SK-N-SH (cell line): Measurements from ENCODE around the gene H2AZ1. TPM values are rescaled to one million over a fixed set of nuclear protein-coding genes. Genes with fewer than 3 reads are reported as not detected.

Experiments
- CTCF ChIA-PET: fragments of 300-600, 350-600 bp; formaldehyde crosslinking; extraction: SDS; loops from one replicate; lab custom pipeline; 2021; lab: Yijun Ruan, JAX
- POLR2A ChIA-PET: fragments of 350-600 bp; sonication (Branson Sonifier 250); formaldehyde crosslinking; extraction: SDS; loops from one replicate; lab custom pipeline; 2020; ENCODE audit warnings: antibody characterized with exemption, inconsistent platforms; lab: Yijun Ruan, JAX
- DNase-seq: peaks from one replicate; pipeline ENCODE4 v3.0.0; 2012
- H2AFZ ChIP-seq: fragments of 200-600 bp; sonication (generic); 2 replicates; pipeline ENCODE4 v1.8.1; 2016; ENCODE audit warnings: antibody characterized with exemption, mild to moderate bottlenecking, low read depth
- H3F3A ChIP-seq: fragments of 200-600 bp; sonication (generic); replicated peaks from 2 replicates; pipeline ENCODE3; 2016; ENCODE audit warnings: antibody characterized with exemption, mild to moderate bottlenecking; ENCODE audit not compliant: insufficient read depth
- H3K27ac ChIP-seq, 2 experiments: fragments of 200-500 bp in 1 of 2; fragments of 200-600 bp in 1 of 2; sonication (Bioruptor generic) in 1 of 2; sonication (generic), shearing (Covaris generic) in 1 of 2; 2 replicates each; pipeline versions ENCODE4 v1.5.1 to v1.6.1; 2014 to 2016; ENCODE audit warnings: low read depth in 2 of 2, inconsistent platforms in 1 of 2, low read length in 1 of 2, mild to moderate bottlenecking in 1 of 2, mixed read lengths in 1 of 2
- H3K27me3 ChIP-seq: fragments of 200-600 bp; sonication (generic), shearing (Covaris generic); 2 replicates; pipeline ENCODE4 v1.6.1; 2016; ENCODE audit warnings: mixed run types; ENCODE audit not compliant: insufficient read depth
- H3K36me3 ChIP-seq, 2 experiments: fragments of 200-500 bp in 1 of 2; fragments of 200-600 bp in 1 of 2; sonication (Bioruptor generic) in 1 of 2; sonication (generic) in 1 of 2; replicated peaks in 1 of 2; 2 replicates each; pipeline versions ENCODE3 to v1.5.1; 2014 to 2016; ENCODE audit warnings: low read length in 1 of 2, mild to moderate bottlenecking in 1 of 2; ENCODE audit not compliant: insufficient read depth in 2 of 2, control insufficient read depth in 1 of 2
- H3K4me1 ChIP-seq, 2 experiments: fragments of 200-500 bp in 1 of 2; fragments of 200-600 bp in 1 of 2; sonication (Bioruptor generic) in 1 of 2; sonication (generic), shearing (Covaris generic) in 1 of 2; 2 replicates each; pipeline versions ENCODE4 v1.5.1 to v1.6.1; 2014 to 2016; ENCODE audit warnings: low read depth in 1 of 2, low read length in 1 of 2, mixed run types in 1 of 2; ENCODE audit not compliant: insufficient read depth in 2 of 2, control insufficient read depth in 1 of 2
- H3K4me2 ChIP-seq: fragments of 200-600 bp; sonication (generic), shearing (Covaris generic); 2 replicates; pipeline ENCODE4 v1.6.1; 2017; ENCODE audit warnings: mixed run types
- H3K4me3 ChIP-seq, 2 experiments: fragments of 200-500 bp in 1 of 2; fragments of 200-600 bp in 1 of 2; sonication (Bioruptor generic) in 1 of 2; sonication (generic), shearing (Covaris generic) in 1 of 2; 2 replicates each; pipeline versions ENCODE4 v1.5.1 to v1.8.1; 2014 to 2016; ENCODE audit warnings: low read depth in 2 of 2, inconsistent platforms in 1 of 2, low read length in 1 of 2, mild to moderate bottlenecking in 1 of 2, mixed read lengths in 1 of 2, moderate library complexity in 1 of 2
- H3K79me2 ChIP-seq: fragments of 200-600 bp; sonication (generic); 2 replicates; pipeline ENCODE4 v1.8.1; 2017; ENCODE audit warnings: mild to moderate bottlenecking; ENCODE audit not compliant: insufficient read depth
- H3K9ac ChIP-seq: fragments of 200-600 bp; sonication (generic); 2 replicates; pipeline ENCODE4 v1.6.1; 2017; ENCODE audit warnings: mixed run types
- H3K9me2 ChIP-seq: fragments of 200-600 bp; sonication (generic); 2 replicates; pipeline ENCODE4 v1.6.1; 2017; ENCODE audit warnings: mixed run types
- H3K9me3 ChIP-seq: fragments of 200-600 bp; sonication (generic); 2 replicates; pipeline ENCODE4 v1.6.1; 2017; ENCODE audit warnings: mixed run types, mild to moderate bottlenecking, moderate library complexity
- H4K20me1 ChIP-seq: fragments of 200-600 bp; sonication (generic); 2 replicates; pipeline ENCODE4 v1.6.1; 2017; ENCODE audit warnings: mild to moderate bottlenecking, mixed run types; ENCODE audit not compliant: insufficient read depth
- CHD2 ChIP-seq: fragments of 150-350 bp; IDR thresholded peaks from 2 replicates; pipeline ENCODE4 v1.6.1; 2018; ENCODE audit warnings: low read length; ENCODE audit not compliant: partially characterized antibody
- ELF1 ChIP-seq: IDR thresholded peaks from 2 replicates; pipeline ENCODE4 v1.4.0; 2012
- JUND ChIP-seq: IDR thresholded peaks from 2 replicates; pipeline ENCODE4 v1.4.0; 2012
- MEF2A ChIP-seq: IDR thresholded peaks from 2 replicates; pipeline ENCODE4 v1.4.0; 2012; ENCODE audit warnings: low read depth, borderline replicate concordance
- NFIC ChIP-seq: IDR thresholded peaks from 2 replicates; pipeline ENCODE4 v1.4.0; 2012; ENCODE audit warnings: borderline replicate concordance
- NRF1 ChIP-seq: IDR thresholded peaks from 2 replicates; pipeline ENCODE4 v1.6.1; 2012; ENCODE audit warnings: low read depth, mild to moderate bottlenecking, low read length
- PBX3 ChIP-seq: IDR thresholded peaks from 2 replicates; pipeline ENCODE4; 2012
- POLR2AphosphoS5 ChIP-seq: IDR thresholded peaks from 2 replicates; pipeline ENCODE4 v1.6.1; 2012; ENCODE audit warnings: low read depth, low read length
- RAD21 ChIP-seq: IDR thresholded peaks from 2 replicates; pipeline ENCODE4 v1.6.1; 2012; ENCODE audit warnings: mild to moderate bottlenecking, low read length
- RXRA ChIP-seq: IDR thresholded peaks from 2 replicates; pipeline ENCODE4 v1.4.0; 2012; ENCODE audit warnings: low read depth, mild to moderate bottlenecking, borderline replicate concordance
- SIN3A ChIP-seq: IDR thresholded peaks from 2 replicates; pipeline ENCODE4 v1.6.1; 2012; ENCODE audit warnings: low read depth, mild to moderate bottlenecking, low read length, moderate library complexity, borderline replicate concordance
- SMC3 ChIP-seq: IDR thresholded peaks from 2 replicates; pipeline ENCODE4 v1.6.1; 2012; ENCODE audit warnings: low read depth, low read length, improper control_type of control experiment
- TAF1 ChIP-seq: IDR thresholded peaks from 2 replicates; pipeline ENCODE4 v1.6.1; 2012; ENCODE audit warnings: low read depth, mild to moderate bottlenecking, low read length, moderate library complexity, borderline replicate concordance
- YY1 ChIP-seq: IDR thresholded peaks from 2 replicates; pipeline ENCODE4 v1.4.0; 2012; ENCODE audit warnings: low read depth, mild to moderate bottlenecking
- WGBS: methylation state at CpG from one replicate; pipeline ENCODE4 v1.1.6; 2017; ENCODE audit warnings: low lambda C conversion rate; 5-methylcytosine and 5-hydroxymethylcytosine counted together
- polyA plus RNA-seq, 3 experiments: library from polyadenylated mRNA; depleted of rRNA; stranded (reverse); fragments of >200 nt; gene quantifications; 2 replicates each; pipeline ENCODE4 v1.2.3, GENCODE V29; 2012
- TF ChIP-seq, protein P1 (sequence below): IDR thresholded peaks from 2 replicates; pipeline ENCODE4 v1.4.0; 2012; ENCODE audit warnings: low read depth, borderline replicate concordance

H2AZ1 gene
- polyA plus RNA-seq, 1 of the 3 experiments (the other 2 are of a cell fraction) = 408 TPM

DNA sequence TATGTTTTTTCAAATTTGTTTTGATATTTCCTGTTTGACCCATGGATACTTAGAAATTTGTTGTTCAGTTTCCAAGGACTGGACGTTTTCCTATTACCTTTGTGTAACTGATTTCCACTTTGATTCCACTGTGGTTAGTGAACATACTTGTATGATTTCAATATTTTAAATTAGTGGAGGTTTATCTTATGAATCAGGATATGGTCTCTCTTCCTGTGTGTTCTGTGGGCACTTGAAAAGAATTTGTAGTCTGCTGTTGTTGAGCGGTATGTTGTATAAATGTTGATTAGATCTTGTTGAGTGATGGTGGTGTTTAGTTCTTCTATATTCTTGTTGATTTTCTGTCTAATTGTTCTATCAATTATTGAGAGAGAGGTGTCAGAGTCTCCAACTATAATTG is 34.6 kb downstream of the H2AZ1 start:
- no peak for DNase-seq
- H3K27ac ChIP-seq = peak overlapping the region in 1 of 2 experiments; percentile 20; a peak in 1 of 4 replicates
- H3K4me3 ChIP-seq = no peak overlapping the region
- no peak overlapping the region for H3K4me2 ChIP-seq
- CTCF ChIA-PET = no interaction called here
- H3K79me2 ChIP-seq = peaks cover 19% of the 10 kb centered on the region; the same call in 1 of the 2 replicates
- H3F3A ChIP-seq = peaks cover 6% of the 10 kb centered on the region
- peaks cover 50 to 52% of the 10 kb centered on the region in 2 experiments for H3K36me3 ChIP-seq
- POLR2A ChIA-PET = no interaction called here
- TF ChIP-seq NFIC (no peak), RXRA (no peak), ELF1 (no peak), TAF1 (no peak), NRF1 (no peak), POLR2AphosphoS5 (no peak), CHD2 (no peak), YY1 (no peak), PBX3 (no peak), RAD21 (no peak), JUND (no peak), SMC3 (no peak), MEF2A (no peak), SIN3A (no peak)
- TF ChIP-seq, protein P1, sequence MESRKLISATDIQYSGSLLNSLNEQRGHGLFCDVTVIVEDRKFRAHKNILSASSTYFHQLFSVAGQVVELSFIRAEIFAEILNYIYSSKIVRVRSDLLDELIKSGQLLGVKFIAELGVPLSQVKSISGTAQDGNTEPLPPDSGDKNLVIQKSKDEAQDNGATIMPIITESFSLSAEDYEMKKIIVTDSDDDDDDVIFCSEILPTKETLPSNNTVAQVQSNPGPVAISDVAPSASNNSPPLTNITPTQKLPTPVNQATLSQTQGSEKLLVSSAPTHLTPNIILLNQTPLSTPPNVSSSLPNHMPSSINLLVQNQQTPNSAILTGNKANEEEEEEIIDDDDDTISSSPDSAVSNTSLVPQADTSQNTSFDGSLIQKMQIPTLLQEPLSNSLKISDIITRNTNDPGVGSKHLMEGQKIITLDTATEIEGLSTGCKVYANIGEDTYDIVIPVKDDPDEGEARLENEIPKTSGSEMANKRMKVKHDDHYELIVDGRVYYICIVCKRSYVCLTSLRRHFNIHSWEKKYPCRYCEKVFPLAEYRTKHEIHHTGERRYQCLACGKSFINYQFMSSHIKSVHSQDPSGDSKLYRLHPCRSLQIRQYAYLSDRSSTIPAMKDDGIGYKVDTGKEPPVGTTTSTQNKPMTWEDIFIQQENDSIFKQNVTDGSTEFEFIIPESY = no peak
- no peaks in the 10 kb centered on the region for H4K20me1 ChIP-seq
- H3K4me1 ChIP-seq = no peaks in the 10 kb centered on the region
- no peaks in the 10 kb centered on the region for H3K9me3 ChIP-seq
- WGBS = 69% methylated on average over 2 of the region's 2 CpGs
- H2AFZ ChIP-seq = no peak overlapping the region
- H3K27me3 ChIP-seq = no peaks in the 10 kb centered on the region
- no peaks in the 10 kb centered on the region for H3K9me2 ChIP-seq
- H3K9ac ChIP-seq = no peak overlapping the region

Other genes starting within 250 kb of the H2AZ1 start
- gene DAPP1, start 133.4 kb downstream of the H2AZ1 start, polyA plus RNA-seq (2012; rRNA removed) = not detected in 2 replicates
- 20.8 and 29.7 TPM in 2 replicates for gene LAMTOR3, start 55.8 kb downstream of the H2AZ1 start, polyA plus RNA-seq (2012; rRNA removed)
- gene DNAJB14, start 3.7 kb downstream of the H2AZ1 start, polyA plus RNA-seq (2012; rRNA removed) = 18.0 and 23.8 TPM in 2 replicates
- gene DDIT4L, start 240.2 kb upstream of the H2AZ1 start, polyA plus RNA-seq (2012; rRNA removed) = 2.1 TPM in 2 replicates